Kidney glomerular epithelial cell (primary cell): ENCODE data around the gene CDCP2.

ENCODE experiments used
- DNase-seq: peaks from one replicate; lab custom pipeline; 2025; lab: John Stamatoyannopoulos, UW

Gene CDCP2

DNA sequence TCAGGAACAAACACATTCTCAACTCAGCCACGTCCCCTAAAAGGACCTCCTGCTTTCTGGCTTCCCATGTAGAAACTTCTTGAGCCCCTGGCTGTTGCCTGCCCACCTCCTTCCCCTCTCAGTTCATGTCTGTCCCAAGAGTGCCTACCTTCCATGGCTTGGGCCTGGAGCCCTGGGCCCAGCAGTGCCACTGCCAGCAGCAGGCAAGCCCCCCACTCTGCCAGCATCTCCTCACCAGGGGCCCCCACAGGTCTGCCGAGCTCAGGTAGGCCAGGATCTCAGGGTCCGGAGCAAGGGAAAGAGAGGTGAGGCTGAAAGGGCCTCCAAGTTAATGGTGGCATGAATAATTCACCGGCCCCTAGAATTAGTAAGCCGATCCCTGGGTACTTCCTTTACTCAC, at the start of gene CDCP2:
TSS of gene CDCP2 (minus strand) at position 305 of the 400 bp plus-strand sequence. CDS start at position 227, 78 bp downstream.
- DNase-seq = no peak

DNA sequence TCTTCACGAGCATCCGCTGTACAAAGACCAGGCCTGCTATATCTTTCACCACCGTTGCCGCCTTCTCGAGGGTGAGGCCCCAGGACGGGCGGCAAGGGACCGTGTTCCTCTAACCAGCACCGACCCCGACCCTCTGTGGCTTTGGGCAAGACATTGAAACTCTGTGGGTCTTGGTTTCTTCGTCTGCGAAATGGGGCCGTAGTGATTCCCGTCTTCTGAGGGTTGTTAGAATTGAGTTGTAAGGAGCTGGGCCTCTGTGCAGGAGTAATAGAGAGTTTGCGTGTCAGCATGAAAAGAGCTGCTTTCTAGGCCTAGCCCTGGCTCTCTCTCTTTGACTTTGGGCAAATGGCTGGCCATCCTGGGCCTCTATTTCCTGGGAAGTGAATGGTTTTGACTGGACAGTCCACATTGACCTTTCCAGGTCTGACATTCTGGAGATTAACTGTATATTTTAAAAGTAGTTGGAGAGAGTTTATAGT, 47.8 kb upstream of the CDCP2 start:
- no peak for DNase-seq

DNA sequence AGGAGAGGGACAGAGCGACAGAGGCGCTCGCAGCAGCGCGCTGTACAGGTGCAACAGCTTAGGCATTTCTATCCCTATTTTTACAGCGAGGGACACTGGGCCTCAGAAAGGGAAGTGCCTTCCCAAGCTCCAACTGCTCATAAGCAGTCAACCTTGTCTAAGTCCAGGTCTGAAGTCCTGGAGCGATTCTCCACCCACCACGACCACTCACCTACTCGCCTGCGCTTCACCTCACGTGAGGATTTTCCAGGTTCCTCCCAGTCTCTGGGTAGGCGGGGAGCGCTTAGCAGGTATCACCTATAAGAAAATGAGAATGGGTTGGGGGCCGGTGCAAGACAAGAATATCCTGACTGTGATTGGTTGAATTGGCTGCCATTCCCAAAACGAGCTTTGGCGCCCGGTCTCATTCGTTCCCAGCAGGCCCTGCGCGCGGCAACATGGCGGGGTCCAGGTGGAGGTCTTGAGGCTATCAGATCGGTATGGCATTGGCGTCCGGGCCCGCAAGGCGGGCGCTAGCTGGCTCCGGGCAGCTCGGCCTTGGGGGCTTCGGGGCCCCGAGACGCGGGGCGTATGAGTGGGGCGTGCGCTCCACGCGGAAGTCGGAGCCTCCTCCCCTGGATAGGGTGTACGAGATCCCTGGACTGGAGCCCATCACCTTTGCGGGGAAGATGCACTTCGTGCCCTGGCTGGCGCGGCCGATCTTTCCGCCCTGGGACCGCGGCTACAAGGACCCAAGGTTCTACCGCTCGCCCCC, 47.1 kb upstream of the CDCP2 start, which contains the start of the genes CYB5RL and MRPL37:
TSS of gene CYB5RL (minus strand) at position 266 of the 754 bp plus-strand sequence. CDS start 4,414 bp downstream, outside the sequence.
TSS of gene MRPL37 (plus strand) at position 403 of the 754 bp plus-strand sequence. CDS start at position 480, 77 bp downstream.
- DNase-seq = peak; percentile 100

DNA sequence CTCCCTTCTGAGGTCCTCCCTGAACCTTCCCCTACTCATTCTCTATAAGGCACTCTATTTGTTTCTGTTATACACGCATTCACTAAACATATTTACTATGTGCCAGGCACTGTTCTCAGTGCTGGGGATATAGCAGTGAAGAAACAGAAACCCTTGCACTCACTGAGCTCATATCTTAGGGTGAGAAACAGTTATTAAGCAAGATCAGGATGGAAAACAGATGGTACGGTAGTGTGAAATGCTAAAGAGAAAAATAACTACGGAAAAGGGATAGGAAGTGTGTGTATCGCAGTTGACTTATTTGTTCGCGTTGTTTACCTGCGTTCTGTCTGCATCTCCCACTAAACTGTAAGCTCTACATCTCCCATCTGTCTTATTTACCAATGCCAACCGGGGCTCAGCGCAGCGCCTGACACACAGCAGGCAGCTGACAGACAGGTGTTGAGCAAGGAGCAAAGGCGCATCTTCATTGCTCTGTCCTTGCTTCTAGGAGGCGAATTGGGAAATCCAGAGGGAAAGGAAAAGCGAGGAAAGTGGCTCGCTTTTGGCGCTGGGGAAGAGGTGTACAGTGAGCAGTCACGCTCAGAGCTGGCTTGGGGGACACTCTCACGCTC, 46.5 kb upstream of the CDCP2 start:
- no peak for DNase-seq

DNA sequence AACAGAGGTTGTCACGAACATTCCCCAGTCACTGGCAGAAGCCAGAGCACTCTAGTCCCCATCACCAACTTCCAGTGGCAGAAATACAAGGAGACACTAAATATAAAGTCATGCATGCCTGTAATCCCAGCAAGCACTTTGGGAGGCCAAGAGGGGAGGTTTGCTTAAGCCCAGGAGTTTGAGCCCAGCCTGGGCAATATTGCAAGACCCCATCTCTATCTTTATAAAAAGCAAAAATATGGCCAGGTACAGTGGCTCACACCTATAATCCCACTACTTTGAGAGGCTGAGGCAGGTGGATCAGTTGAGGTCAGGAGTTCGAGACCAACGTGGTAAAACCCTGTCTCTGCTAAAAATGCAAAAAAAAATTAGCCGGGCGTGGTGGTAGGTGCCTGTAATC, 40.7 kb upstream of the CDCP2 start:
- no peak for DNase-seq

DNA sequence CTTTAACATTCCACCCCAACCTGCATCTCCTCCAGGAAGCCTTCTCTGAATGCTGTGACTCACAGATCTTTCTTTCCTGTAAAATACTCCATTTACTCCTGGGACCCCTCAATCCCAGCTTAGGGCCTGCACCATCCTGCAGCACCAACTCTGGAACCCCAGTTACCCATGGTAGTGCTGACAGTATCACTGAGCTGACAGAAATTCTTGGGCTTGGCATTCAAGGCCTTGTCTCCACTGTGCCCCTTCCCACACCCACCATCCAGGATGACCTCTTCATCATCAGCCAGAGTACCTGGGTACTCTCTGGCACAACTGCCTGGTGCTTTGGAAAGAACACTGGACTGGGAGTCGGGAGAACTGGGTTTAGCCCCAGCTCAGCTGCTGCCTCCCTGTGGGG, 38.7 kb upstream of the CDCP2 start:
- DNase-seq = no peak

DNA sequence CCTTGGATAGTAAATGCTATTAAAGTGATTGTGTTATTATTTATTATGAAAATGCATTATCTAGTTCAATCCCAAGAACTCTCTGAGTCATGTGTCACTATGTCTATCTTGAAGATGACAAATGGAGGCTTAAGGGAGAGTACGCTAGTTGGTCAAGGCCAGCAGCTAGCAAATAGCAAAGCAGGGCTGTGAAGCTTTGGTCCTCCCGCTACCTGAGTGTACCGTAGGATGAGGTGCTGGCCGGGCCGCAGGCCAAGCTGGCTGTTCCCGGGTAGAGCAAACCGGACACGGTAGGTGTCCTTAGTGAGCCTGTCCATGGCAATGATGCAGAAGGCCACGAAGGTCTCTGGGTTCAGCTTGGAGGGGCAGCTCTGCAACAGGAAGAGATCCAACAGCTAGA, 37.7 kb upstream of the CDCP2 start:
- DNase-seq = no peak

DNA sequence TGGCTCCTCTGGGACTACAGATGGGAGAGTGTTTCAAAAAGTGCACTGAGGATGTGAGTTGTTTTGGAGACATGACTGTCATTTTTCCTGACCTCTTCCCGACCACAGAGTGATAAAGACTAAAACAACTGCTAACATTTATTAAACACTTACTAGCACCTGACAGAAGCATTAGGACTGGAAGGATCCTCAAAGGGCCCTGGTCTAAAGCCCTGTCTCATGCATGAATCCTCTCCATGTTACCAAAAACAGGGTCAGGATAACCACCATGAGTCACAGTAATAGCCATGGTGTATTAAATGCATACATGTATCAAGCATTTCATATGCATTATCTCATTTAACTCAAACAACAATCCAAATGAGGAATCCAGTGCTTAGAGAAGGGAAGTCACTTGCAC, 35.5 kb upstream of the CDCP2 start:
- DNase-seq = no peak

DNA sequence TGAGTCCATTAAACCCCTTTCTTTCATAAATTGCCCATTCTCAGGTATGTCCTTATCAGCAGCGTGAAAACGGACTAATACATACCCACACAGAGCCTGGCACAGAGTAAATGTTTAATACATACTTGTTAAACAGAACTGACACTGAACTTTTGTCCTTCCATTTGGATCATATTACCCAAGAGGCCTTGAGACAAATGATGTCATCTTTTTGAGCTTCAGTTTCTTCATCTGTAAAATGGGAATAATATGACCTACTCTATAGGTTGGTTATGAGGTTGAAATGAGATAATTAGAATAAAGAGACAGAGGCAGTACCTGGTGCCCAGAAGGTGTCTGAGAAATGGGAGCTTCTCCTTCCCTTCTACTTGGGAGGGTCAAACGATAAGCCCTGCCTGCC, 33.3 kb upstream of the CDCP2 start:
- DNase-seq = no peak

DNA sequence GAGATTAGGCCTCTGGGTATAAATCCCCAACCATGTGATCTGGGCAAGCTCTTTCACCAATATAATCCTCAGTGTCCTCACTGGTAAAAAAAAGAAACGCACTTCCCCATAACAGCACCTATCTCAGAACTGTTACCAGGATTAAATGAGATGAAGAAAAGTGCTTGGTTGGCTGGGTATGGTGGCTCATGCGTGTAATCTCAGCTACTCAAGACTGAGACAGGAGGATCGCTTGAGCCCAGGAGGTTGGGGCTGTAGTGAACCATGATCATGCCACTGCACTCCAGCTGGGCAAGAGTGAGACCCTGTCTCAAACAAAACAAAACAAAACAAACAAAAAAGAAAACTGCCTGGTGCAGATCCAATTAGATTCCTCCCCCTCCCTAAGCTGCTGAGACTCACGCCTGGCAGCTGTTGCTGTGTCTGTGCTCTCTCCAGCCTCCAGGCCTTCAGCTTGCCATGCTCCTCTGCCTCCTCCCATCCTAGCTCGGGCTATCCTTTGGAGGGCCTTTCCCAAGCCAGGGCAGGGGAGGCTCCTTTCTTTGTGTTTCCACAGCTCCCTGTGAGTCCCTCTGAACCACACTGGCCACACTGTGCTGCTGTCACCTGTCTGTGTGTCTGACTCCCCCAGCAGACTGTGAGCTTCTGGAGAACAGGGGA, 28.0 kb upstream of the CDCP2 start:
- DNase-seq = no peak

DNA sequence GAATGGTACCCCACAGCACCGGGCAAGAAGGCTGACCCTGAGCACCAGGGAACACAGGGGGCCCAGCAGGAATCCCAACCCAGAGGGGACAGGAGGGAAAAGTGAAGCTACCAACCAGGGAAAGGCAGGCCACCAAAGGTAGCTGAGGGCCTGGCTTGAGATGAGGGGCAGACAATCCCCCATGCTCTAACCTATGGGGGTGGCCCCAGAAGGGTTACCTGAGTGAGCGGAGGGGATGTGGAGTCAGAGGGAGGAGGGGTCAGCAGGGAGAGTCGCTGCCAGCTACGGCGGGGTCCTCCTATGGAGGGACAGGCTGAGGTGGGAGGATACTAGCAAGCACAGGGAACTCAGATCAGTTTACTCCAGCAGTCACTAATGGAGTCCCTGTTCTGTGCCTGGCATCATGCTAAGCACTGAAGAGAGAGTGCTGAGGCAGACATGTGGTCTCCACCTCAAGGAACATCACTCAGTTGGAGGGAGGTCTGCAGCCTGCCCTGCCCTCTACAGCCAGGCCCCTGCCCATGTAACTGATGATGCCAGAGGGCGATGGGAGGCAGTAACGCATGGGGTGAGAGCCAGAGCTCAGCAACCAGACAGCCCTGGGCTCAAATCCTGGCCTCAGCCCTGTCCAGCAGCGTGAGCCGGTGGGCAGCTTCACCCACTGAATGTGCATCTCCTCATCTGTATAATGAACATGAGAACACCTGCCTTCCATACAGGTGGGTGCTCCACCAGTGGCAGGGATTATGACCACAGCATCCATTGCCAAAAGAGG, 25.7 kb upstream of the CDCP2 start:
- DNase-seq = no peak

DNA sequence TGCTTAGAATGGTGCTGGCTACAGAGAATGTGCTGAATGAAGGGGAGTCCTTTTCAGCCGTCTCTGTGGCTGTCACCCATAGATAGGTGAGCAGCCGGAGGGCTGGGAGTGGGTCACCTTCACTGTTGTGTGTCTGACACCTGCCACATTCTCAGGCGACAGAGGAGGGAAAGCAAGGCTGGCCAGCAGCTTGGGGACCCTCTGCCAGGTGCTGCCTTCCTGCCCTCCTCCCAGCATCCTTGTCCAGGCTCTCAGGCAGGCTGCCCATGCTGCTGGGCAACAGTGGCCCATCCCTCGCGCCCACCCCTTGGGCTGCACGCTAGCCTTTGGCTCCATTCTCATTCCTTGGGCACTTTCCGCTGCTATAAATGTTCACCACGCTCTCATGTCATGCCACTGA, 24.9 kb upstream of the CDCP2 start:
- no peak for DNase-seq

DNA sequence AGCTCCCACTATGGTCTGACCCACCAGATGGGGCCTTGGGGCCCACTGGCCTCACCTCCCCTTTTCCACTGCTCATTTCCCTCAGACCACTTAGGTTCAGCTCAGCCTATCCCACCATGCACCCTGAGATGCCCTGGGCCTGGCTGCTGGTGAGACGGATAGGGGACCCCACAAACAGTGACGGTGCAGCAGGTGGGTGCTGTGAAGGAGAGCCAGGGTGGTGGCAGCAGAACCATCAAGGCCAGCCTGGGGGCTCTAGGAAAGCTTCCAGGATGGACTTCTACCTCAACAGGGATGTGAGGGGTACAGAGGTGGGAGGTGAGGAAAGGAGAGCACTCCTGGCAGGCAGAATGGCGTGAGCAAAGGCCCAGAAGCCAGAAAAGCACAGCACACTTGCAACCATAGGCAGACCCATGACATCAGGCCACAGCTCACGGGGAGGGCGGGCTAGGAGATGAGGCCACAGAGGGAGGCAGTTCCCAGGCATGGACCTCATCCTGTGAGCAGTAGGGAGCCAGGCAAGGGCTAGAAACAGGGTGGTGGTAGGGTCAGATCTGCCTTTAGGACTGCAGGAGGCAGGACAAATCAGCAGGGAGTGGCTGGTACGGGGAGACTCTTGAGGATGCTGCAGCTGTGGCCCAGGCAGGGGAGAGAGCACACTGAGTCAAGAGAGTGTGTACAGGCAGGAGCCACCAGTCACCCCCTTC, 24.0 kb upstream of the CDCP2 start:
- DNase-seq = no peak

DNA sequence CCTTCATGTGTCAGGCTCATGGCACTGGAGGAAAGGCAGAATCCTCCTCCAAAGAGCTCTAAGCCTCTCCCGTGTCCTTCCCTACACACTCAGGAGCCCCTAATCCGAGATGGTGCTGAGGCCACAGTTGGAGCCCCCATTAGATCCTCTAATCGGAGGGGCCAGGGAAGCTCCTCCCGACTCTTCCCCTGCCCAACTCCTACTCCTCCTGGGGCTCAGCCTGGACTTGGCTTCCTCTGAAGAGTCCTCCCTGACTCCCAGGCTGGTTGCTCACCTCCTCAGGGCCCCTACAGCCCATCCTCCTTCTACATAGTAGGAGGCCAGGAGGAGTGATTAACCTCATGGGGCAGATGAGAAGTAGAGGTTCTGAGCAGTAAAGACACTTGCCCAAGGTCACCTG, 21.3 kb upstream of the CDCP2 start:
- no peak for DNase-seq

DNA sequence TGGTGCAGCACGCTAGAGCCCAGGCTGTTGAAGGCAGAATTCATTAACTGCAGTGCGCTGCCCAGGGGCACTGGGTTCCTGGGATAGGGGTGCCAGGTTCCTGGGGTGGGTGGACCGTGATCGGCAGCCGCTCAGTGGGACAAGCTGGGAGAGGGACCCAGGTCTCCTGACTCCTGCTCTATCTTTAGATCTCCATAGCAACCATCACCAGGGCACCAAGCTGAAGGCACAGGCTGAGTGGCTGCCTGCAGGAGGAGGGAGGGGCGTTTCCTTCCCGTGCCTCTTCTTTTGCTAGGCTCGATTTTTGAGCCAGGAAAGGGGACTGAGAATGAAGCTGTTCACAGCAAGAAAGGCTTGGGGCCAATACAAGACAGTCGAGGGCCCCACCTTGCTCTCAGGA, 20.9 kb upstream of the CDCP2 start:
- no peak for DNase-seq

DNA sequence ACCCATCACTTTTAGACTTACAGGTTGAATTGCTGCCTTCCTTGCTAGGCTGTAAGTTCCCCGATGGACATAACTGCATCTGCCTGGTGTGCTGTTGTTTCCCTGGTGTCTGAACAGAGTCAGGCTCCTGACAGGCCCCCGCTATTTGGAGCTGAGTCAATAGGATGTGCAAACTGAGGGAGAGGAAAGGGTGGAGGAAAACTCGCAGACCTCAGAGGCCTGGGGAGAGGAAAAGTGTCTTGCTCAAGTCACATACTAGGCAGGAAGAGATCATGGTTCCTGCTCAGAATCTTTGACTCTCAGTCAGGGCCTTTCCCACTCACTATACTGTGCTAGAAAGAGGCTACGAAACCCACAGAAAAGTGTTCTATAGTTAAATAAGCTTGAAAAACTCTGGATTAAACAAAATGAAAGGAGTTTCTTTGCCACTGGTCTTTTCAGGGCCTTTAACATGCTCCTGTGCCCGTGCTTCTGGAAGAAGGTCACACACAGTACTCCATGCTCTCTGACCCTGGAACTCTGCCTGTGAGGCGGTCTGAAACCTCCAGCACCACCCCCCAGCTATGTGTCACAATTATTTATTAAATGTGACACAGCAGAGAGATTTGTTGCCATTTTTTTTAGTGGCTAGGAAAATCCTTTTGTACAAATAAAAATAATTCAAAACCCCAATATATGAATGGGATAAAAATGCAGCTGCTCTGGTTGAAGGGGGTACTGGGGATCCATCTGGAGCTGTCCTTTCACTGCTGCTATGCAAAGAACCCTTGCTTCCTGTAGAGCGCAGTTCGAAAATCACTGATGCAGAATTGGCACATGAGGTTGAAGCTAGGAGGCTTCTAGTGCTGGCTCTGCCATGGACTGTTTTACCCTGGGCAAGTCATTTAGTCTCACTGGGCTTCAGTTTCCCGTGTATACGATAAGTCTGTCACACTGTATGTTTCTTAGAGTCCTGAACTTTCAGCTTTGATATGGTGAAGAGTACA, 20.1 kb upstream of the CDCP2 start:
- no peak for DNase-seq

DNA sequence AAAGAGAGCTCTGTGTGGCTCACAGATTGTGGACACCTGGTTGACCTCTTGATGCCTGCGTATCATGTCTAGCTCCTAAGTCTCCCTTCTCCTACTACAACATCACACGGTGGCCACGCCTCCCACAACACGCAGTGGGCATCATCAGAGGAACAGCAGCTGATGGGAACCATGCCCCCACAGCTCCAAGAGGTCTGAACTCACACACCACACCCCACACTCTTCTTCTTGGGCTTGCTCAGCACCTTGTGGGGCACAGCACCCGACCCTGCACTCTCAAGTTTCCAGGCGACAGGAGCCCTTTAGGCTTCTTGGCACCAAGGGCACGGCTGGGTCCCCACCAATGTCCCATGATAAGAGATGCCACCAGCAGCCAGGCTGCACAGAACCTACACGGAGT, 18.8 kb upstream of the CDCP2 start:
- DNase-seq = no peak

DNA sequence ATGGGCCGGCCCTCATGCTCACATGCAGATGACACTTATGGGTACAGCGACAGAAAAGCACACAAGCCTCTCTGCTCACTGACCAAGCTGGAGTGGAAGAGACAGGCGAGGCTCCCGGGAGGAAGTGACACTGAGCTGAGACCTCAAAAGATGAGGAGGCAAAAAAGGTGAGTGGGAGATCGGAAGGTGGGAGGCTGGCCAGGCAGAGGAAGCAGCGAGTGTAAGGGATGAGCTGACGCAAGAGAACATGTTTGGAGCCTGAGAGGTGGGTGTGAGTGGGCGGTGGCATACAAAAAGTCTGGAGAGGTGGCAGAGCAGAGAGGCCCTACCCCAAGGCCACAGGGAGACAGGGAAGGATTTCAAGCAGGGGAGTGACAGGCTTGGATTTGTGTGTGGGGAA, 18.2 kb upstream of the CDCP2 start:
- no peak for DNase-seq

DNA sequence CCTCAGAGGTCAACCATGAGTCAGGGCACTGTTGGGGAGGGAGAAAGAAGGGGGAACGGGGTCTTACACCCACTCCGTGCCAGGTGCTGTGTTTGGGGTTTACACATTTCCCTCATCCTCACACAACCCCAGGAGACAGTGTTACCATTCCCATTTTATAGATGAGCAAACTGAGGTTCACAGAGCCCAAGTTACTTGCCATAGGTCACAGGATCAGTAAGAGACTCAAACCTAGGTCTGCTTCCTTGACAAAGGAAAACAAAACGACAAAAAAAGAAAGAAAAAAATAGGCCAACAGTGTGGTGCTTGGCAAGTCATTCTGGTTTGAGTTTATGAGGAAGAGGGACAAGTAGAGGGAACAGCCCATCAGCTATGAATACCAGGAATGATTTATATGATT, 16.3 kb upstream of the CDCP2 start:
- DNase-seq = no peak
